T-helper 1 cell treated with Interleukin-12 subunit alpha and Interleukin-12 subunit beta and Interleukin-4 antibody, amounts not matched to agents 30 ng/mL and 1 ng/mL, for 36 hours (primary cell): ENCODE measurements around the gene MPL. TPM values are rescaled to one million over a fixed set of nuclear protein-coding genes. Genes with fewer than 3 reads are reported as not detected.
"Not testable (repeated sequence)": the region's sequence is repeated elsewhere in the genome, so short reads cannot be mapped to it uniquely, and the experiment has no call there.

Source experiments
- intact Hi-C: fragments of 100-400 bp; cut with micrococcal nuclease; formaldehyde crosslinking; loops from one replicate; pipeline ENCODE4 v1.15.1; 2024
- total RNA-seq: library from RNA; stranded (reverse); gene quantifications from 2 replicates; pipeline ENCODE4 v1.2.3, GENCODE V29; 2022

Gene MPL
- total RNA-seq, 1 donor from 2014 or later: not detected

GRCh38 chr1:43372172-43372571 is 34.6 kb downstream of the MPL start:
- intact Hi-C loops: no loop called here

- intact Hi-C loops: no loop called here
Measured at GRCh38 chr1:43373066-43373940, 35.7 kb downstream of the MPL start.

GRCh38 chr1:43376723-43377235 is 39.2 kb downstream of the MPL start:
- intact Hi-C loops: no loop called here

- intact Hi-C loops: no loop called here
Measured at GRCh38 chr1:43377831-43378230, 40.2 kb downstream of the MPL start.

- intact Hi-C loops: no loop called here
Measured at GRCh38 chr1:43379476-43379875, 41.9 kb downstream of the MPL start.

GRCh38 chr1:43381612-43382011 is 44.0 kb downstream of the MPL start:
- intact Hi-C loops: loop anchor here (10.0 kb wide), 1 partner anchor 973 kb away; the partner anchor contains the start of gene ERI3

GRCh38 chr1:43382027-43382779 is 44.6 kb downstream of the MPL start:
- intact Hi-C loops: loop anchor here (10.0 kb wide), 1 partner anchor 973 kb away; the partner anchor contains the start of gene ERI3

GRCh38 chr1:43383449-43383848 is 45.8 kb downstream of the MPL start:
- intact Hi-C loops: loop anchor here (1.0 to 10.0 kb wide), 2 partner anchors 156 to 971 kb away; partner anchors contain the start of gene ERI3

GRCh38 chr1:43386676-43387075 is 49.1 kb downstream of the MPL start:
- intact Hi-C loops: loop anchor here (10.0 kb wide), 1 partner anchor 968 kb away; the partner anchor contains the start of gene ERI3

GRCh38 chr1:43387976-43388599 is 50.5 kb downstream of the MPL start:
- intact Hi-C loops: loop anchor here (10.0 kb wide), 1 partner anchor 967 kb away; the partner anchor contains the start of gene ERI3

GRCh38 chr1:43388613-43389012 is 51.0 kb downstream of the MPL start:
- intact Hi-C loops: loop anchor here (1.0 to 10.0 kb wide), 7 partner anchors 20 to 966 kb away; partner anchors contain the start of genes CDC20, CFAP57, EBNA1BP2 and ELOVL1

GRCh38 chr1:43389326-43390313 is 52.0 kb downstream of the MPL start, which contains the start of the genes MED8 and SZT2:
Gene MED8, minus strand, starts transcription at chr1:43389800. Its CDS starts 36 bp downstream, at chr1:43389764.
Gene SZT2, plus strand, starts transcription at chr1:43389899. Its CDS starts 70 bp downstream, at chr1:43389969.
- intact Hi-C loops: loop anchor here (1.0 to 10.0 kb wide), 10 partner anchors 21 to 965 kb away; partner anchors contain the start of genes CDC20, CFAP57, EBNA1BP2 and ELOVL1

GRCh38 chr1:43392702-43393101 is 55.1 kb downstream of the MPL start:
- intact Hi-C loops: loop anchor here (10.0 kb wide), 1 partner anchor 468 kb away; no protein-coding TSS in a partner anchor

GRCh38 chr1:43395523-43395922 is 57.9 kb downstream of the MPL start:
- intact Hi-C loops: loop anchor here (10.0 kb wide), 1 partner anchor 471 kb away; no protein-coding TSS in a partner anchor

- intact Hi-C loops: loop anchor here (10.0 kb wide), 1 partner anchor 471 kb away; no protein-coding TSS in a partner anchor
Measured at GRCh38 chr1:43396059-43396458, 58.4 kb downstream of the MPL start.

- intact Hi-C loops: loop anchor here (10.0 kb wide), 1 partner anchor 473 kb away; no protein-coding TSS in a partner anchor
Measured at GRCh38 chr1:43398227-43398626, 60.6 kb downstream of the MPL start.

- intact Hi-C loops: not testable (repeated sequence)
Measured at GRCh38 chr1:43400441-43400840, 62.8 kb downstream of the MPL start.

GRCh38 chr1:43402089-43402865 is 64.7 kb downstream of the MPL start:
- intact Hi-C loops: no loop called here
